ENCODE measurements around the gene TXK. TPM values are rescaled to one million over a fixed set of nuclear protein-coding genes. Genes with fewer than 3 reads are reported as not detected.

TXK gene
- total RNA-seq, 1 experiment from 2014 or later: 0.39 TPM

DNA sequence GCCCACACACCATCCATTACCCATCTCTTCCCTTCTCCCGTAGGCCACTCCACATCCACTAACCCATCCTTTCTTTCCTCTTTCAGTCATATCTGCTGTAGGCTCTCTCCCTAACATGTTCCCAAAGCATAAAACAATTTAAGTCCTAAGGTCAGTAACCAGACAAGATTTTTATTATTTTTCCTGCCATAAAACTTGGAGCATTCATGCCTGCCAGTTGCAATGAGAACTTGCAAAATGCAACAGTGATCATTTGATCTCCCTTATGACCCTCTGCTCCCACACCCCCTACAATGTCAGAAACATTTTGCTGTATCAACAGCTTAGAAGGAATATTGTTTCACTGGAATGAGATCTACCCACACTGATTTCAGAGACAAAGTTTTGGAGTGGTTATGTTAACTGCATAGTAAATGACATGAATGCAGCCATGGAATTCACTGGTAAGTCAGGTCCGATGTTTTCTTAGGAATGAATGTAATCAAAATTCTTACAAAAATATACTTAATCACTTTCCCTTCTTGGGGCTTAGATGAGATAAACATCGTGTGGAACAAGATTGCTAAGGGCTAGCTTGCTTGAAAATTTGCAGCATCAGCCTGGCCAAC lies 111.8 kb downstream of the TXK start:
- Mint-ChIP-seq H3K4me1 (peaks cover 20 to 25% of the 10 kb centered on the region in 2 experiments), H3K27me3 (ENCODE audit: low read depth) (peaks cover 12% of the 10 kb centered on the region), H3K27ac (peak overlapping the region in 1 of 3 experiments; percentile 5; a peak in 1 of 7 replicates), H3K36me3 (ENCODE audit: insufficient read depth in 1 of 3, low read depth in 3 of 3) (peaks cover 9 to 19% (median 14%) of the 10 kb centered on the region in 3 experiments; a peak in 5 of 7 replicates), H3K4me3 (no peak overlapping the region), H3K9me3 (no peaks in the 10 kb centered on the region)
- Histone ChIP-seq H3K4ac (ENCODE audit: low read depth, low read length) (no peak overlapping the region), H3K27me3 (ENCODE audit: insufficient read depth, low read length) (no peaks in the 10 kb centered on the region), H3K23me2 (ENCODE audit: insufficient read length, low read depth, low read length, poor library complexity, severe bottlenecking) (peaks cover 3% of the 10 kb centered on the region), H3K79me1 (ENCODE audit: insufficient read depth, low read depth, low read length, poor library complexity, severe bottlenecking) (no peaks in the 10 kb centered on the region), H3K27ac (ENCODE audit: insufficient read length, low read depth, low read length) (no peak overlapping the region), H3K18ac (ENCODE audit: insufficient read length, low read depth, low read length) (no peak overlapping the region), H2AFZ (ENCODE audit: low read length) (no peak overlapping the region), H4K8ac (replicated peaks; ENCODE audit: insufficient read length, low read depth, low read length) (no peak overlapping the region), H3K4me1 (ENCODE audit: insufficient read depth, low read length) (no peaks in the 10 kb centered on the region; the same call in 1 of the 2 replicates), H3K23ac (ENCODE audit: insufficient read length, low read depth, low read length) (no peak overlapping the region), H3K4me2 (ENCODE audit: insufficient read depth, insufficient read length, low read length) (no peak overlapping the region), H4K20me1 (ENCODE audit: control insufficient read depth, insufficient read depth, insufficient read length) (no peaks in the 10 kb centered on the region), H3K79me2 (ENCODE audit: insufficient read depth, low read length) (no peaks in the 10 kb centered on the region), H3K56ac (ENCODE audit: insufficient read length, low read depth, low read length) (no peak overlapping the region), H3K14ac (ENCODE audit: insufficient read depth, low read length) (no peak overlapping the region), H3K9me3 (ENCODE audit: control insufficient read depth, low read depth, low read length) (no peaks in the 10 kb centered on the region), H2BK120ac (ENCODE audit: low read depth, low read length, poor library complexity, severe bottlenecking) (no peak overlapping the region), H4K5ac (ENCODE audit: insufficient read length, low read depth, low read length) (no peak overlapping the region), H3T11ph (ENCODE audit: low read length) (no peak overlapping the region), H4K91ac (ENCODE audit: insufficient read length, low read depth, low read length) (no peak overlapping the region), H2BK20ac (ENCODE audit: low read depth, low read length, poor library complexity, severe bottlenecking) (no peak overlapping the region), H2BK15ac (ENCODE audit: low read depth, low read length) (no peak overlapping the region), H2AK5ac (ENCODE audit: insufficient read length, low read length) (no peak overlapping the region), H2BK5ac (ENCODE audit: insufficient read length, low read length) (no peak overlapping the region), H3K9ac (ENCODE audit: extremely low read depth, insufficient read length, low read length) (no peak overlapping the region), H2BK12ac (ENCODE audit: insufficient read length, low read depth, low read length) (no peak overlapping the region)
- TF ChIP-seq, protein P1, sequence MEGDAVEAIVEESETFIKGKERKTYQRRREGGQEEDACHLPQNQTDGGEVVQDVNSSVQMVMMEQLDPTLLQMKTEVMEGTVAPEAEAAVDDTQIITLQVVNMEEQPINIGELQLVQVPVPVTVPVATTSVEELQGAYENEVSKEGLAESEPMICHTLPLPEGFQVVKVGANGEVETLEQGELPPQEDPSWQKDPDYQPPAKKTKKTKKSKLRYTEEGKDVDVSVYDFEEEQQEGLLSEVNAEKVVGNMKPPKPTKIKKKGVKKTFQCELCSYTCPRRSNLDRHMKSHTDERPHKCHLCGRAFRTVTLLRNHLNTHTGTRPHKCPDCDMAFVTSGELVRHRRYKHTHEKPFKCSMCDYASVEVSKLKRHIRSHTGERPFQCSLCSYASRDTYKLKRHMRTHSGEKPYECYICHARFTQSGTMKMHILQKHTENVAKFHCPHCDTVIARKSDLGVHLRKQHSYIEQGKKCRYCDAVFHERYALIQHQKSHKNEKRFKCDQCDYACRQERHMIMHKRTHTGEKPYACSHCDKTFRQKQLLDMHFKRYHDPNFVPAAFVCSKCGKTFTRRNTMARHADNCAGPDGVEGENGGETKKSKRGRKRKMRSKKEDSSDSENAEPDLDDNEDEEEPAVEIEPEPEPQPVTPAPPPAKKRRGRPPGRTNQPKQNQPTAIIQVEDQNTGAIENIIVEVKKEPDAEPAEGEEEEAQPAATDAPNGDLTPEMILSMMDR (conservative IDR thresholded peaks at IDR 0.05): no peak
- WGBS (ENCODE audit: extremely low coverage, insufficient read length, low lambda C conversion rate): 100% methylated on average over 1 of the region's 3 CpGs
- no peak for DNase-seq

Measured in H9 (cell line).